ENCODE measurements around the gene COG8. TPM values are rescaled to one million over a fixed set of nuclear protein-coding genes. Genes with fewer than 3 reads are reported as not detected.

Gene COG8
- 43.6 TPM for total RNA-seq

DNA sequence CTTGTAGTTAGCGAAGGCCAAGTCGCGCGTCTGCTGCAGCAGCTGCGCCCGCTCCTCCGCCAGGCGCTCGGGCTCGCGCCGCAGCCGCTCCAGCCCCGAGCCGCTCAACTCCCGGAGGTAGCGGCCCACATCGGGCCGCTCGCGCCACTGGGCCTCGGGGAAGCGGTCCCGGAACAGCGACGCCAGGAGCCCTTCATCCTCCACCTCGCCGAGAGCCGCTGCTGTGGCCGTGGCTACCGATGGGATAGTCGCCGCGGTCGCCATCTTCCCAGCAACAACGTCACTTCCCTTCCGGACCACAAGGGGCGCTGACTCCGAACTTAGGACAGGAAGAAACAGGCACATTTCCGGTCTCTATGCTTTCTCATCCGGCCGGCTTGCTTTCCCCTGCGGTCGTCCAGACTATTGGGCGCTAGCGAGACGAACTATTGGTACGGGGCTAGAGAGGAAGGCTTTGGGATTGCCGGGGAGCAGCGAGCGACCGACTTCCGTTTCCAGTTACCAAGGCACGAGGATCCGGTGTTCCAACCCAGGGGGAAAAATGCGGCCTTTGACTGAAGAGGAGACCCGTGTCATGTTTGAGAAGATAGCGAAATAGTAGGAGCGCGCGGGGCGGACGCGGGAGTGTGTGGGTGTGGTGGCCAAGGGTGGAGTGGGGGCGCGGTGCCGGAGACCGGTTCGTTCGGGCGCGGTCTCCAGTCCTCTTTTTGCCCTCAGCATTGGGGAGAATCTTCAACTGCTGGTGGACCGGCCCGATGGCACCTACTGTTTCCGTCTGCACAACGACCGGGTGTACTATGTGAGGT is at the start of gene COG8, which contains the start of gene NIP7:
Gene COG8 (minus strand): TSS at position 276 of the 806 bp plus-strand sequence. CDS start 12 bp downstream, at position 264.
Gene NIP7 (plus strand): TSS at position 484 of the 806 bp plus-strand sequence. CDS start 58 bp downstream, at position 542.

DNA sequence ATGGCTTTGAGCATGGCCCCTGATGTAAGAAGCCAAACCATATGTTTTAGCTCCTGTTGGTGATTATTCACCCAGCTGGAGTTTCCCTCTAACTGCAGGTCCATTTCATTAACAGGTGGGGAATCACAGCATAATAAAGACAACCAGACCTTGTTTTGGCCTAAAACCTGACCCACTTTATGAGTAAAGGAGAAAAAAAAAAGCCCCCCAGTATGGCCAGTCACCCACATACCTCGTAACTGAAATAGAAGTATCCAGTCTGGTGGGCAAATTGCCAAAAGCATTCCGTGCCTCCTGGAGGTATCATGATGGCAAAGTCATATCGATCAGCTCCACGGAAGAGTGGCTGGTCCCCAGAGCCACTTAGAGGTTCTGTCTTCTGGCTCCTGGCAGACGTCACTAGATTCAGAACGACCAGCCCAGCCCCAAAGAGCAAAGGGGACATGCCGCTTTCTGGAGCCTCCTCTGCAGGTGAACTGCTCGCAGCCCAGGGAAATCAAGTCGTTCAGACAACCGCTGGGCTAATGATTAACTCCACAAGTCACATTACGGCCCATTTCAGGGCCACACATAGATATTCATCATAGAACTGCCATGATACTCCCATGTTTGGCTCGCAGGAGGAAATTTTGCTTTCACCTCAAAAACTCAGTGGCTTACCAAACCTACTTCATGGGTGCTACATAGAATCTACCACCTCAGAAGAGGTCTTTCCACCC is 12.1 kb upstream of the COG8 start, which contains the start of gene TMED6:
Gene TMED6 (minus strand): TSS at position 478 of the 719 bp plus-strand sequence. CDS start 33 bp downstream, at position 445.

GRCh38 chr16:69330286-69331109 is 8.9 kb downstream of the COG8 start, which contains the start of gene PDF:
Gene PDF, minus strand, starts transcription at chr16:69330588. Its CDS starts 18 bp downstream, at chr16:69330570.

DNA sequence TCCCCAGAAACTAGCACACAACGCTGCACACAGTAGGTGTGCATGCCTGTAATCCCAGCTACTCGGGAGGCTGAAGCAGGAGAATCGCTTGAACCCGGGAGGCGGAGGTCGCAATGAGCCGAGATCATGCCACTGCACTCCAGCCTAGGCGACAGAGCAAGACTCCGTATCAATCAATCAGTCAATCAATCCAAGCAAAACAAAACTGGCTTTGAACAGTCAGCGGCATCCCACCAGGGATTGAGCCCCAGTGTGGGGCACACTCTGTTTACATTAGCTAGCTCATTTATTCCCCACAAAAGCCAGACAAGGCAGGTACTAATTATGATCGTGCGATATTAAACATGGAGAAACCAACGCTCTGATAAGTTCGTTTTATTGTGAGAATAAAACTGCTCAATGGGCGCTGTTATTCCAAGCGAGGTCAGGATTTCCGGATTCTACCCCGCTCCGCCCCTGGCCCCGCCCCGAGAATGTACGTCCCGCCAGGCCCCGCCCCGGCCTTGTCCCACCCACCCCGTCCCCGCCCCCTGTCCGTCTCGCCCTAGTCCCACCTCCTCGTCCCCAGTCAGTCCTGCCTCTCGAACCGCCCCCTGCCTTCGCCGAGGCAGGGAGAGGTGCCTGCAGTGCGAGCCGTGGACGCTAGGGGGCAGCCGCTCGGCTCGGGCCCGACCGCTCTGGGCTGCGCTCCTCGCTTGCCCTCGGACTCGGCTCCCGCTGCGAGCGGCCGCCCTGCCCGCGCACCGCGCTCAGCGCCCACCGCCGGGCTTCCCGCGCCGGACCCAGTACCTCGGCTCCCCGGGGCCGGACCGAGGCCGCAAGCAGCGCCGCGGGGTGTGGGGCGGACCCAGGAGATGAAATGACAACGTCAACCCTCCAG is 28.5 kb downstream of the COG8 start, which contains the start of gene VPS4A:
Gene VPS4A (plus strand): TSS at position 698 of the 880 bp plus-strand sequence. CDS start 162 bp downstream, at position 860.

Other genes with a start within 250 kb of the COG8 start
- gene HAS3, start 233.9 kb downstream of the COG8 start, total RNA-seq = 12.0 TPM
- 39.2 TPM for gene CHTF8, start 207.0 kb downstream of the COG8 start, total RNA-seq
- 34.1 TPM for gene UTP4, start 206.9 kb downstream of the COG8 start, total RNA-seq
- gene SNTB2, start 152.4 kb downstream of the COG8 start, total RNA-seq = 11.5 TPM
- gene VPS4A, start 28.2 kb downstream of the COG8 start, total RNA-seq = 41.8 TPM
- 5.3 TPM for gene PDF, start 9.0 kb downstream of the COG8 start, total RNA-seq
- 17.3 TPM for gene NIP7, start 208 bp upstream of the COG8 start, total RNA-seq
- gene TMED6, start 12.2 kb upstream of the COG8 start, total RNA-seq = not detected
- 47.7 TPM for gene TERF2, start 46.4 kb upstream of the COG8 start, total RNA-seq
- 57.4 TPM for gene CYB5B, start 85.1 kb upstream of the COG8 start, total RNA-seq
- 25.8 TPM for gene NFAT5, start 226.4 kb upstream of the COG8 start, total RNA-seq

Measured in diencephalon (tissue), 1 donor.